ENCODE results near the gene BTG4.

Gene BTG4

DNA sequence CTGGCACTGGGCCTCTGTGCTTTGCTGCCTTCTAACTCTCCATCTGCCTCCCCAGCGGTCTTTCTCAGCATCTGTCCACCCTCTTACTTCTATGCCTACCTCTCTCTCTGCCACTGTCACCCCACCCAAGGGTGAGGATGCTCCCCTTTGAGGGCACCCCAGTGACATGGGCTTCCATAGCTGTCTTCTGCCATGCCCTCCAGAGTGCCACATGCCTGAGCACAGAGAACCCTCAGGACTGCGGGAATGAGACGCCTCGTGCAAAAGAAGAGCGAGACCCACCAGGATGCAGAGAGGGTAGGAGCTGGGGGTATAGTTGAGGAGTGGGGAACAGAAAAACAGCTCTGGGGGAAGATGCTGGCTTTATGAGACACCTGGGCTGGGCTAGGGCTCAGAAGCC is 64.3 kb downstream of the BTG4 start:
- H3K9ac ChIP-seq (ENCODE audit: low read length in 2 of 2): no peak overlapping the region
- peaks cover 2% of the 10 kb centered on the region for H3K4me1 ChIP-seq (ENCODE audit: control insufficient read depth, insufficient read depth, low read length)
- no peak overlapping the region for H3K4me3 ChIP-seq (ENCODE audit: low read length in 2 of 2)
- H3K27me3 ChIP-seq (ENCODE audit: control insufficient read depth in 1 of 2, insufficient read depth in 2 of 2, low read length in 2 of 2): no peaks in the 10 kb centered on the region
- no peaks in the 10 kb centered on the region for H3K9me3 ChIP-seq (ENCODE audit: control insufficient read depth in 2 of 2, low read length in 2 of 2)
- no peaks in the 10 kb centered on the region for H3K36me3 ChIP-seq (ENCODE audit: control insufficient read depth in 2 of 2, insufficient read depth in 2 of 2, low read length in 2 of 2)
- H3K27ac ChIP-seq (ENCODE audit: low read length): no peak overlapping the region

GRCh38 chr11:111447112-111447471 is 65.1 kb downstream of the BTG4 start:
- Histone ChIP-seq H3K27ac (ENCODE audit: low read length) (no peak overlapping the region), H3K9ac (ENCODE audit: low read length in 2 of 2) (no peak overlapping the region), H3K27me3 (ENCODE audit: control insufficient read depth in 1 of 2, insufficient read depth in 2 of 2, low read length in 2 of 2) (no peaks in the 10 kb centered on the region), H3K4me3 (ENCODE audit: low read length in 2 of 2) (no peak overlapping the region), H3K4me1 (ENCODE audit: control insufficient read depth, insufficient read depth, low read length) (peaks cover 2% of the 10 kb centered on the region), H3K9me3 (ENCODE audit: control insufficient read depth in 2 of 2, low read length in 2 of 2) (no peaks in the 10 kb centered on the region), H3K36me3 (ENCODE audit: control insufficient read depth in 2 of 2, insufficient read depth in 2 of 2, low read length in 2 of 2) (no peaks in the 10 kb centered on the region)

DNA sequence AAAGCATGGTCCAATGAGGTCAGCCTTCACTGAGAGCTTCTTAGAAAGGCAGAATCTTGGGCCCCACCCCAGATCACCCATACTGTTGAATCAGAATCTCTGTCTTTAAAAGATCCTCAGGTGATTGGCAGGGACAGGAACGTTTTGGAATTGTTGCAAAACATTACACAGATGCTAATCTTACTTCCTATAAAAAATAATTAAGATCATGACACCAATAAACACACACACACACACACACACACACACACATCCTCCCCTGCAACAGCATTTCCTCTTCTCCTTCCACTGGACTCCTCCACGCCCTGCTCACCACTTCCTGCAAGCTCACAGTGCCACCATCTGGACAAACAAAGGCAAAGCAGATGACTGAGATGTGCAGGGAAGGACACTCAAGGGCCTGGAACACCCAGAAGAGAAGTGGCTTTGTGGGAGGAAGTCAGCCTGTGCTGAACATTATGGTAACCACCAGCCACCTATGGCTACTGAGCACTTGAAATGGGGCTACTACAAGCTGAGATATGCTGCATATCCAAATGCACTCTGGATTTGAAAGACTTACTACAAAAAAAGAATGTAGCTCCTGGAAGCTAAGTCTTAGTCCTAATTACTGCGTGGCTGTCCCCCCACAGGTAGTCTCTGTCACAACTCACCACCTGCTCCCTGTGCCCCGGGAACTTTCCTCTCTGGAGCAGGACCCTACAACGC is 65.6 kb downstream of the BTG4 start:
- Histone ChIP-seq H3K4me1 (ENCODE audit: control insufficient read depth, insufficient read depth, low read length) (peaks cover 2% of the 10 kb centered on the region), H3K27ac (ENCODE audit: low read length) (no peak overlapping the region), H3K9me3 (ENCODE audit: control insufficient read depth in 2 of 2, low read length in 2 of 2) (no peaks in the 10 kb centered on the region), H3K9ac (ENCODE audit: low read length in 2 of 2) (no peak overlapping the region), H3K27me3 (ENCODE audit: control insufficient read depth in 1 of 2, insufficient read depth in 2 of 2, low read length in 2 of 2) (no peaks in the 10 kb centered on the region), H3K36me3 (ENCODE audit: control insufficient read depth in 2 of 2, insufficient read depth in 2 of 2, low read length in 2 of 2) (no peaks in the 10 kb centered on the region), H3K4me3 (ENCODE audit: low read length in 2 of 2) (no peak overlapping the region)

DNA sequence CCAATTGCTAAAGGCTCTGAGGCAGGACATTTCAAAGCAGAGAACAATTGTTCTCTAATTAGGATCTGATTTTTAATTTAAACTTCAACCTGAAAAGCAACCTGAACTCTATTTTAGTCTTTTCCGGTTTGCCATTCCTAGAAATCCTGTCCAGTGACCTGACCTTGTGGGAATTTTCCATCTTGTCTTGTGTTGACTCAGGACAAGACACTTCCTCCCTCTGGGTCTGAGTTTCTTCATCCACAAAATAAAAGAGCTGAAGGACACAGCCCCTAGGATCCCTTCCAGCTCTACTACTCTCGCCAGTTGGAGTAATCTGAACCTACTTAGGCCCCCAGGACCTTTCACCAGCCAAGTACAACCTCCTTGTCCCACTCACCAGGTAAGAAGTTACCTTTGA is 66.6 kb downstream of the BTG4 start:
- peaks cover 7% of the 10 kb centered on the region for H3K4me1 ChIP-seq (ENCODE audit: control insufficient read depth, insufficient read depth, low read length)

More for the DNA sequence above, 66.6 kb downstream of the BTG4 start:
- Histone ChIP-seq H3K36me3 (ENCODE audit: control insufficient read depth in 2 of 2, insufficient read depth in 2 of 2, low read length in 2 of 2) (no peaks in the 10 kb centered on the region), H3K9ac (ENCODE audit: low read length in 2 of 2) (no peak overlapping the region), H3K9me3 (ENCODE audit: control insufficient read depth in 2 of 2, low read length in 2 of 2) (no peaks in the 10 kb centered on the region), H3K27ac (ENCODE audit: low read length) (no peak overlapping the region), H3K4me3 (ENCODE audit: low read length in 2 of 2) (no peak overlapping the region), H3K27me3 (ENCODE audit: control insufficient read depth in 1 of 2, insufficient read depth in 2 of 2, low read length in 2 of 2) (no peaks in the 10 kb centered on the region)
